Left lung (tissue), 10 donors: Measurements from ENCODE around the gene ATP23. TPM values are rescaled to one million over a fixed set of nuclear protein-coding genes. Genes with fewer than 3 reads are reported as not detected.

Experiments used
- ATAC-seq: fragments of 200-7000 bp; cut with Tn5 transposase; one replicate; pipeline ENCODE4 v1.9.1; 2020; ENCODE audit warnings: moderate library complexity
- DNase-seq, 4 donors: peaks; one replicate each; pipeline ENCODE4 v3.0.0-alpha.2; 2013 to 2020
- H3K27ac ChIP-seq, 2 donors: fragments of 200-600 bp; sonication (generic) in 1 of 2; one replicate each; pipeline versions ENCODE4 v1.5.0 to v1.8.0; 2020 to 2021
- H3K27me3 ChIP-seq, 2 donors: fragments of 200-600 bp; sonication (generic) in 1 of 2; one replicate each; pipeline versions ENCODE4 v1.5.0 to v1.8.0; 2020 to 2021
- H3K36me3 ChIP-seq, 2 donors: fragments of 200-600 bp; sonication (generic) in 1 of 2; one replicate each; pipeline versions ENCODE4 v1.5.0 to v1.8.0; 2020 to 2021
- H3K4me1 ChIP-seq, 2 donors: fragments of 200-600 bp; one replicate each; pipeline ENCODE4 v1.8.0; 2021
- H3K4me3 ChIP-seq, 2 donors: fragments of 200-600 bp; sonication (generic) in 1 of 2; one replicate each; pipeline versions ENCODE4 v1.5.0 to v1.8.0; 2020 to 2021; ENCODE audit warnings: mild to moderate bottlenecking in 1 of 2
- H3K9me3 ChIP-seq, 2 donors: fragments of 200-600 bp; sonication (generic) in 1 of 2; one replicate each; pipeline versions ENCODE4 v1.5.0 to v1.8.0; 2020 to 2021
- intact Hi-C, 2 donors: fragments of 100-400 bp; cut with DNase I; formaldehyde crosslinking; loops; one replicate each; pipeline versions ENCODE4 v1.11.2 to v1.14.2; 2022
- polyA plus RNA-seq, 6 donors: library from polyadenylated mRNA; unstranded; fragments of 120-200 nt; gene quantifications; one replicate each; pipeline ENCODE4 v1.2.1, GENCODE V29; 2013; ENCODE audit not compliant: insufficient read length in 6 of 6
- total RNA-seq, 2 donors: library from RNA; stranded (reverse); fragmentation: NEBNext Ultra II Directional; extraction: Animal tissue kit (Norgen Biotek cat#: 25700); gene quantifications; one replicate each; pipeline ENCODE4 v1.2.1, GENCODE V29; 2021
- TF ChIP-seq, protein P1 (sequence below), 2 donors: fragments of 200-600 bp; sonication (generic) in 1 of 2; IDR thresholded peaks; one replicate each; pipeline versions ENCODE4 v1.5.0 to v1.8.0; 2021; ENCODE audit warnings: antibody characterized with exemption in 2 of 2
- donor health status: DM: no; HTN: yes; CAD: no.
- donor health status: DM: no; HTN: no; CAD: no.

The ATP23 gene
- total and polyA plus RNA-seq, 8 donors: 6.1 to 14.1 (median 9.1) TPM

DNA sequence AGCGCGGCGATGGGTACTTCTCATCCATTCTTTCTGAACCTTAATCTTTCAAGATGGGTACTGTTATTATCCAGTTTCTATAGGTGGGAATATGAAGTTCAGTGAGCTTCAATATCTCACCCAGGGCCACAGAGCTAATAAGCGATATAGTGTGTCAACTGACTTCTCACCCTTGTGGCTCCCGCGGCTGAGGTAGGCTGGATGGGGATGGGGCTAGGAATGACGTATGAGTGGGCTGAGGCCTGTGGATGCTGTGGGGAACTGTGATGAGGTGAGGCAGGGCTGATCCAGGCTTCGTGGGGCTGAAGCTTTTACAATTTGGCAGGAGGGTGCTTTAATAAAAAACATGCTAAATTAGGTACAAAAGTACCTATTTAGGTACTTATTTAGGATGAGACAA is 32.9 kb upstream of the ATP23 start:
- no peak overlapping the region for H3K4me3 ChIP-seq
- H3K4me1 ChIP-seq: peaks cover 0 to 10% of the 10 kb centered on the region in 2 donors
- no peaks in the 10 kb centered on the region for H3K9me3 ChIP-seq
- no peaks in the 10 kb centered on the region for H3K27me3 ChIP-seq
- TF ChIP-seq, protein P1, sequence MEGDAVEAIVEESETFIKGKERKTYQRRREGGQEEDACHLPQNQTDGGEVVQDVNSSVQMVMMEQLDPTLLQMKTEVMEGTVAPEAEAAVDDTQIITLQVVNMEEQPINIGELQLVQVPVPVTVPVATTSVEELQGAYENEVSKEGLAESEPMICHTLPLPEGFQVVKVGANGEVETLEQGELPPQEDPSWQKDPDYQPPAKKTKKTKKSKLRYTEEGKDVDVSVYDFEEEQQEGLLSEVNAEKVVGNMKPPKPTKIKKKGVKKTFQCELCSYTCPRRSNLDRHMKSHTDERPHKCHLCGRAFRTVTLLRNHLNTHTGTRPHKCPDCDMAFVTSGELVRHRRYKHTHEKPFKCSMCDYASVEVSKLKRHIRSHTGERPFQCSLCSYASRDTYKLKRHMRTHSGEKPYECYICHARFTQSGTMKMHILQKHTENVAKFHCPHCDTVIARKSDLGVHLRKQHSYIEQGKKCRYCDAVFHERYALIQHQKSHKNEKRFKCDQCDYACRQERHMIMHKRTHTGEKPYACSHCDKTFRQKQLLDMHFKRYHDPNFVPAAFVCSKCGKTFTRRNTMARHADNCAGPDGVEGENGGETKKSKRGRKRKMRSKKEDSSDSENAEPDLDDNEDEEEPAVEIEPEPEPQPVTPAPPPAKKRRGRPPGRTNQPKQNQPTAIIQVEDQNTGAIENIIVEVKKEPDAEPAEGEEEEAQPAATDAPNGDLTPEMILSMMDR (IDR thresholded peaks at IDR 0.05): no peak
- DNase-seq: no peak
- no peaks in the 10 kb centered on the region for H3K36me3 ChIP-seq
- intact Hi-C loops: no loop called here
- no peak overlapping the region for H3K27ac ChIP-seq
- no peak for ATAC-seq

GRCh38 chr12:57909056-57909455 is 32.3 kb upstream of the ATP23 start:
- intact Hi-C loops: no loop called here
- Histone ChIP-seq H3K4me1 (peaks cover 0 to 10% of the 10 kb centered on the region in 2 donors), H3K36me3 (no peaks in the 10 kb centered on the region), H3K27ac (no peak overlapping the region), H3K9me3 (no peaks in the 10 kb centered on the region), H3K27me3 (no peaks in the 10 kb centered on the region), H3K4me3 (no peak overlapping the region)
- TF ChIP-seq, protein P1 (IDR thresholded peaks at IDR 0.05): no peak
- ATAC-seq (no peak), DNase-seq (no peak)

- Histone ChIP-seq H3K36me3 (no peaks in the 10 kb centered on the region), H3K27ac (no peak overlapping the region), H3K9me3 (no peaks in the 10 kb centered on the region), H3K4me3 (no peak overlapping the region), H3K27me3 (no peaks in the 10 kb centered on the region), H3K4me1 (peaks cover 0 to 10% of the 10 kb centered on the region in 2 donors)
- intact Hi-C loops: no loop called here
- TF ChIP-seq, protein P1 (IDR thresholded peaks at IDR 0.05): no peak
- ATAC-seq (no peak), DNase-seq (no peak)
Measured at GRCh38 chr12:57909611-57910010, 31.8 kb upstream of the ATP23 start.

- Histone ChIP-seq H3K9me3 (no peaks in the 10 kb centered on the region), H3K36me3 (no peaks in the 10 kb centered on the region), H3K27me3 (no peaks in the 10 kb centered on the region), H3K4me3 (no peak overlapping the region), H3K4me1 (no peaks in the 10 kb centered on the region), H3K27ac (no peak overlapping the region)
- intact Hi-C loops: no loop called here
- TF ChIP-seq, protein P1 (IDR thresholded peaks at IDR 0.05): no peak
- DNase-seq (no peak), ATAC-seq (no peak)
Measured at GRCh38 chr12:57918147-57918546, 23.2 kb upstream of the ATP23 start.

- no peak overlapping the region for H3K27ac ChIP-seq
- no peaks in the 10 kb centered on the region for H3K9me3 ChIP-seq
- no peak for ATAC-seq
- H3K4me3 ChIP-seq: no peak overlapping the region
- intact Hi-C loops: no loop called here
- H3K4me1 ChIP-seq: no peaks in the 10 kb centered on the region
- no peaks in the 10 kb centered on the region for H3K36me3 ChIP-seq
- DNase-seq: no peak
- TF ChIP-seq, protein P1 (IDR thresholded peaks at IDR 0.05): no peak
- no peaks in the 10 kb centered on the region for H3K27me3 ChIP-seq
Measured at GRCh38 chr12:57927086-57927485, 14.3 kb upstream of the ATP23 start.
